Effector memory CD4-positive, alpha-beta T cell (primary cell): ENCODE results near the gene PAF1.

Experiments
- DNase-seq, 3 donors: peaks; one replicate each; pipeline ENCODE4 v3.0.0-alpha.2; 2020
- H3K27ac ChIP-seq: 2 replicates; pipeline ENCODE4 v1.7.0; 2013; ENCODE audit warnings: mild to moderate bottlenecking, low read length, moderate library complexity; ENCODE audit not compliant: insufficient read depth, poor library complexity, severe bottlenecking
- H3K27me3 ChIP-seq: replicated peaks from 2 replicates; pipeline ENCODE4 v1.7.0; 2013; ENCODE audit warnings: mild to moderate bottlenecking, low read length; ENCODE audit not compliant: insufficient read depth, control insufficient read depth, poor library complexity, severe bottlenecking
- H3K36me3 ChIP-seq: 2 replicates; pipeline ENCODE4 v1.7.0; 2013; ENCODE audit warnings: mild to moderate bottlenecking, low read length, moderate library complexity; ENCODE audit not compliant: control insufficient read depth, insufficient read depth
- H3K4me1 ChIP-seq: 2 replicates; pipeline ENCODE4 v1.7.0; 2013; ENCODE audit warnings: low read length, mild to moderate bottlenecking; ENCODE audit not compliant: control insufficient read depth, insufficient read depth, poor library complexity, severe bottlenecking
- H3K4me3 ChIP-seq: 2 replicates; pipeline ENCODE4 v1.7.0; 2013; ENCODE audit warnings: low read length, low read depth, mild to moderate bottlenecking; ENCODE audit not compliant: insufficient read depth, poor library complexity, severe bottlenecking
- H3K9me3 ChIP-seq: 2 replicates; pipeline ENCODE4 v1.7.0; 2013; ENCODE audit warnings: mild to moderate bottlenecking, low read length, moderate library complexity; ENCODE audit not compliant: control insufficient read depth

PAF1 gene

DNA sequence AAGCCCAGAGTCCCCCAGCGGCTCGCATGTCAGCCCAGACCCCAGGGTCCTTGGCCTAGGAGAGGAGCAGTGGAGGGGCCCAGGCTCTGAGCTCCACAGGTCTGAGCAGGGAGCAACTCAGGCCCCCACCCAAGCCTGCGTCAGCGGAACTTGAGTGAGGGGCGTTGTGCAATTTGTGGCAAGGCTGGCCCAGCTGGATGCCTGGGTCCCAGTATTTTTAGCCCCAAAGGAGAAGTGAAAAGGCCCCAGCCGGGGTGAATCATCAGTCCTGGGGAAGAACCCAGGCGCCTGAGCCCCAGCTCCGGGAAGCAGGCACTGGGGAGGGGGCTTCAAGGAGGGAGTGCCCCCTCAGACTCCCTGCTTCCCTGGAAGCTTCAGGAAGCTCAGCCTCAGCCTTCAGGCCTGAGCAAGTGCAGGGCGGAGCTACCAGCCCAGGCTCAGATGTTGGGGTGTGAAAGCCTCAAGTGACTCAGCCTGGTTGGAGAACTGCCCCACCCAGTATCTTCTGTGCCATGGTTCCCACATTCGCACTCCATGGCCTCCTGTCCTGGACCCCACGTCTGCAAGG, 7.5 kb upstream of the PAF1 start:
- Histone ChIP-seq H3K27ac (peak overlapping the region; percentile 66), H3K9me3 (no peaks in the 10 kb centered on the region), H3K36me3 (peaks cover 18% of the 10 kb centered on the region), H3K4me3 (no peak overlapping the region), H3K27me3 (no peaks in the 10 kb centered on the region), H3K4me1 (peaks cover 47% of the 10 kb centered on the region)
- DNase-seq = peak in 1 of 3 donors; percentile 49

GRCh38 chr19:39397360-39398296, 6.7 kb upstream of the PAF1 start:
- Histone ChIP-seq H3K9me3 (no peaks in the 10 kb centered on the region), H3K4me3 (no peak overlapping the region), H3K4me1 (peaks cover 40% of the 10 kb centered on the region), H3K36me3 (peaks cover 19% of the 10 kb centered on the region), H3K27ac (peak overlapping the region; percentile 66), H3K27me3 (no peaks in the 10 kb centered on the region)
- DNase-seq = peak; percentile 81 to 85 (median 85)

DNA sequence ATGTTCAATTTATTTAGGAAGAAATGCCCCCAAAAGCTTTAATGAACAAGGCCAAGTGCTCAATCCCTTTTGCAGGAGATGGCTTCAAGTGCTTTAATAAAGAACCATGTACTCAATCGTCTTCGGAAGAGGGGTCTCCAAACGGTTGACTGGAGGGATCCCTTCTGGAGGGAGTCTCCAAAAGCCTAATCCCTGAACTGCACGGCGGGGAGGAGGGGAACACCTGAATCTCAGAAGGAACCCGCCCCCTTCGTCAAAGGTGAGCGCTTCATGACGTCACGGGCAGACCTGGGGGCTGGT, 505 bp downstream of the PAF1 start:
- H3K27me3 ChIP-seq = no peaks in the 10 kb centered on the region
- DNase-seq = peak in 2 of 3 donors; percentile 78 to 85
- peaks cover 60% of the 10 kb centered on the region for H3K36me3 ChIP-seq

DNA sequence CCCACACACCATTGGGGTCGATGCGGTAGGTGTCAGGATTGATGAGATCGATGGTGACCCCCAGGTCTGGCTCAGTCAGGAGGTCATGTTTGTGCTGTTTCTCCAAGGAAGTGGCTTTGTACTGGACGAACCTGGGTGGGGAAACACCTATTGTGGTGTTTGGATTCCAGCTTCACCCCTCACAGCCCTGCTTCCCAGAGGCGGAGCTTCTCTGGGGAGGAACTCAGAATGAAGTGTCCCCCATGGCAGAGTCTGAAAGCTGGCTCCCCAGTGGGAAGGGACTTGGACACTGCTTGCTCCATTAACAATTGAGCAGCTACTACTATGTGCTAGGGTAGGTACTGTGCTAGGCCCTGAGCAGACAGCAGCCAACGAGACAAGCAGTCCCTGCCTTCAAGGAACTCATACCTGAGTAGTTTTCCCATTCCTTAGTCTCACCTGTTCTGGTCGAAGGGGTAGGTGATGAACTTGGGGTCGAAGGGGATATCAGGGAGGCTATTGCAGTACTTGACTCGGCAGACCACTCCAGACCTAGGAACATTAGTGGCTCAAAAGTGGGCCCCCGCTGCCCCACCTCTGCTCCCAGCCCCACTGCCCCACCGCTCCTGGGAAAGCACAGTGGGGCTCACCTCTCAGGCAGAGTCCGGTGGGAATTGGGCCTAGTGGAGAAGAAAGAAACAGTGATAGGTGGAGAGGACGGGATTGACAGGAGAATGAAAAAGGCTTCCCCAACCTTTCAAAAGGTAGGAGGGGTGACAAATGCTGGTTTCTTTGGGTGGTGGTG, 1.1 kb downstream of the PAF1 start:
- Histone ChIP-seq H3K4me1 (peaks cover 12% of the 10 kb centered on the region), H3K27me3 (no peaks in the 10 kb centered on the region), H3K27ac (peak overlapping the region; percentile 98), H3K9me3 (no peaks in the 10 kb centered on the region), H3K36me3 (peaks cover 59% of the 10 kb centered on the region), H3K4me3 (peak overlapping the region; percentile 71)
- no peak for DNase-seq

More for the DNA sequence above, 505 bp downstream of the PAF1 start:
- peak overlapping the region; percentile 98 for H3K27ac ChIP-seq
- peak overlapping the region; percentile 71 for H3K4me3 ChIP-seq
- H3K9me3 ChIP-seq = no peaks in the 10 kb centered on the region
- H3K4me1 ChIP-seq = peaks cover 12% of the 10 kb centered on the region

- no peak for DNase-seq
- H3K9me3 ChIP-seq = no peaks in the 10 kb centered on the region
- peaks cover 58% of the 10 kb centered on the region for H3K36me3 ChIP-seq
- H3K4me1 ChIP-seq = peaks cover 12% of the 10 kb centered on the region
- H3K27ac ChIP-seq = peak overlapping the region; percentile 98
- no peaks in the 10 kb centered on the region for H3K27me3 ChIP-seq
- no peak overlapping the region for H3K4me3 ChIP-seq
These were observed 2.2 kb downstream of the PAF1 start for GRCh38 chr19:39388657-39389056.

DNA sequence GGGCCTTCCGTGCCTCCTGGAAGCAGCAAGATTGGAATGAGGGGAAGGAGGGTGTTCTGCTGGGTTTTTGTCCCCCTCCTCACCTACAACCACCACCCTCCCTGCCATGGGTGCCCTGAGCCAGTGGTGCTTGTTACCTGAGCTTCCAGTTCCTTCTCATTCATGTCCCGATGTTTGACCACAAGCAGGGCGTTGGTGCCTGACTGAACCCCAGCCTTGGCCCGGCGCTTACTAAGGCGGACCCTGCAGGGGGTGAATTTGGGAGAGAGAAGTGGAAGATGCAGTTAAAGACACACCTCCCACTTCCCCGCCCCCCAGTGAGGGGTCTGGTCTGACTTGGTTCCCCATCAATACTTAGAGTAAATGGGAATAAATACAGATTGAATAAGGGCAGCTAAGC, 4.3 kb downstream of the PAF1 start:
- Histone ChIP-seq H3K4me1 (peaks cover 7% of the 10 kb centered on the region), H3K4me3 (no peak overlapping the region), H3K36me3 (peaks cover 66% of the 10 kb centered on the region), H3K9me3 (no peaks in the 10 kb centered on the region), H3K27me3 (no peaks in the 10 kb centered on the region), H3K27ac (no peak overlapping the region)
- DNase-seq = no peak

GRCh38 chr19:39385629-39386411, 5.1 kb downstream of the PAF1 start:
- no peaks in the 10 kb centered on the region for H3K27me3 ChIP-seq
- no peak overlapping the region for H3K4me3 ChIP-seq
- peaks cover 74% of the 10 kb centered on the region for H3K36me3 ChIP-seq
- no peak overlapping the region for H3K27ac ChIP-seq
- DNase-seq = no peak
- peaks cover 7% of the 10 kb centered on the region for H3K4me1 ChIP-seq
- no peaks in the 10 kb centered on the region for H3K9me3 ChIP-seq

DNA sequence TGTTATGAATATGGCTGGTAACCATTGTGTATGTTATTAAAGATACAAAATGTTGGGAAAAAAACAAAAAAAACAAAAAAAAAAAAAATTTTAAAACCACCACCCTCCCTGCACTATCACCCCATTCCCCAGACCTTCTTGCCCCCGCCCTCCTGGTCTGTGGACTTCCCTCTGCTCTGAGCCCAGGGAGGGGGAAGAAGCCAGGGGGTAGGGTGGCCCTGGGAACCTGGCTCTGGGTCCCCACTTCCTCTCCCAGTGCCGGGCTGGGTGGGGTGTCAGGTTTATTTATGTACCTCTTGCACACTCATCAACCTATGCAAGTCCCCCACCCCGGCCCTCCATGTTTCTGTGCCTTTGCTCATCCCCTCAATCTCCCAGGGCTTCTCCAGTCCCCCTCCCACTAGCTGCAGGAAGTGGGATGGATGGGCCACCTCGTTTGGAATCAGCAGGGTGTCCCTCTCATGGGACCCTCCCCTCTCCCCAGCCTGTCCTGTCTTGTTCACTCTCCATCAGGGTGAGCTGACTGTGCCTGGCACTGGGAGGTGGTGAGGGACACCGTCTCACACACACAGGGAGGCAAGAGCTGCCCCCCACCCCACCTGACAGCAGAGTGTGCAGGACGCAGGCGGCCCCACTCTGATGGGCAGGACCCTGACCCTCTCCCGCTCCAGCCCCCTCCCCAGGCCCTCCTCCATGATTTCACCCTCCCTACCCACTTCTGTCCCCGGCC, 5.9 kb downstream of the PAF1 start:
- H3K27ac ChIP-seq = no peak overlapping the region
- no peaks in the 10 kb centered on the region for H3K9me3 ChIP-seq
- no peaks in the 10 kb centered on the region for H3K27me3 ChIP-seq
- no peak for DNase-seq
- peaks cover 3% of the 10 kb centered on the region for H3K4me1 ChIP-seq
- no peak overlapping the region for H3K4me3 ChIP-seq
- H3K36me3 ChIP-seq = peaks cover 82% of the 10 kb centered on the region
